Gastroesophageal sphincter (tissue), 3 donors: ENCODE results near the gene CPVL.

Experiments used
- POLR2AphosphoS5 ChIP-seq: sonication (generic); formaldehyde crosslinking; IDR thresholded peaks from one replicate; pipeline ENCODE4 v1.6.1; 2017; ENCODE audit warnings: antibody characterized with exemption
- TF ChIP-seq, protein P1 (sequence below), 4 experiments: fragments of 200-600 bp in 2 of 4; fragments of 450-650 bp in 2 of 4; sonication (generic) in 1 of 4; IDR thresholded peaks; one replicate each; pipeline ENCODE4 v1.5.1; 2017 to 2019; ENCODE audit warnings: antibody characterized with exemption in 4 of 4, mild to moderate bottlenecking in 2 of 4, moderate library complexity in 2 of 4

GRCh38 chr7:28953633-28954032 is 192.7 kb downstream of the CPVL start:
- TF ChIP-seq, protein P1, sequence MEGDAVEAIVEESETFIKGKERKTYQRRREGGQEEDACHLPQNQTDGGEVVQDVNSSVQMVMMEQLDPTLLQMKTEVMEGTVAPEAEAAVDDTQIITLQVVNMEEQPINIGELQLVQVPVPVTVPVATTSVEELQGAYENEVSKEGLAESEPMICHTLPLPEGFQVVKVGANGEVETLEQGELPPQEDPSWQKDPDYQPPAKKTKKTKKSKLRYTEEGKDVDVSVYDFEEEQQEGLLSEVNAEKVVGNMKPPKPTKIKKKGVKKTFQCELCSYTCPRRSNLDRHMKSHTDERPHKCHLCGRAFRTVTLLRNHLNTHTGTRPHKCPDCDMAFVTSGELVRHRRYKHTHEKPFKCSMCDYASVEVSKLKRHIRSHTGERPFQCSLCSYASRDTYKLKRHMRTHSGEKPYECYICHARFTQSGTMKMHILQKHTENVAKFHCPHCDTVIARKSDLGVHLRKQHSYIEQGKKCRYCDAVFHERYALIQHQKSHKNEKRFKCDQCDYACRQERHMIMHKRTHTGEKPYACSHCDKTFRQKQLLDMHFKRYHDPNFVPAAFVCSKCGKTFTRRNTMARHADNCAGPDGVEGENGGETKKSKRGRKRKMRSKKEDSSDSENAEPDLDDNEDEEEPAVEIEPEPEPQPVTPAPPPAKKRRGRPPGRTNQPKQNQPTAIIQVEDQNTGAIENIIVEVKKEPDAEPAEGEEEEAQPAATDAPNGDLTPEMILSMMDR (IDR thresholded peaks at IDR 0.05) = no peak
- TF ChIP-seq POLR2AphosphoS5 = no peak
